ENCODE data around the gene WDR91. TPM values are rescaled to one million over a fixed set of nuclear protein-coding genes. Genes with fewer than 3 reads are reported as not detected.

WDR91 gene
- total RNA-seq, 1 experiment from 2014 or later = 10.1 TPM

DNA sequence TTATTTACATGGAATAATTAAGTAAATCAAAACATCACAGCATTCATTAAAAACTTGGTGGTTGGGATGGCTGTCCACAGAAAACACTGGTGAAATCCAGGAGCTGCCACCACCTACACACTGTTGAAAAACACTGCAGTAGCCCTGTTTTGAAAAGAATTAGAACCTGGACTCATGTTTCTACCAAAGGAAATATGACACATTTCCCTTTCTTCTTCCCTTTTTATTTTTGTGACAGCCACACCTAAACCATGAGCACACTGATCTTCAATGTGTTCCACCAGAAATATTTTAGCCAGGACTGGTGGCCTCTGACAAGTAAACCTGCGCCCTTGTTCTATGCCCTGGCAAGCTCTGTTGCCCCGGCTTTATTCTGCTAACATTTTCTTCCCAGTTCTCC is 60.2 kb downstream of the WDR91 start:
- H3K27ac ChIP-seq (ENCODE audit: low read depth, low read length) = no peak overlapping the region
- no peaks in the 10 kb centered on the region for H3K9me2 ChIP-seq (ENCODE audit: insufficient read depth)
- no peaks in the 10 kb centered on the region; a peak in 1 of 4 replicates for H3K4me1 ChIP-seq (ENCODE audit: control insufficient read depth in 1 of 2, insufficient read depth in 2 of 2, low read length in 2 of 2)
- intact Hi-C loops (cut with micrococcal nuclease) = no loop called here
- RAD21 ChIA-PET (ENCODE audit: low non-redundant PET in 1 of 2, low total read pairs in 2 of 2, uncharacterized antibody in 2 of 2, unreplicated experiment in 2 of 2) = no interaction called here
- no peaks in the 10 kb centered on the region for H3K36me3 ChIP-seq (ENCODE audit: control insufficient read depth in 1 of 2, insufficient read depth in 2 of 2, low read length in 2 of 2)
- TF ChIP-seq, protein P1, sequence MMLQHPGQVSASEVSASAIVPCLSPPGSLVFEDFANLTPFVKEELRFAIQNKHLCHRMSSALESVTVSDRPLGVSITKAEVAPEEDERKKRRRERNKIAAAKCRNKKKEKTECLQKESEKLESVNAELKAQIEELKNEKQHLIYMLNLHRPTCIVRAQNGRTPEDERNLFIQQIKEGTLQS (IDR thresholded peaks at IDR 0.05) = no peak
- TF ChIP-seq FOSL1 (IDR thresholded peaks at IDR 0.05; ENCODE audit: low read depth) (no peak), EZH2phosphoT487 (IDR thresholded peaks at IDR 0.05; ENCODE audit: borderline replicate concordance) (no peak), SIN3A (IDR thresholded peaks at IDR 0.05; ENCODE audit: low read depth) (no peak), CEBPB (IDR thresholded peaks at IDR 0.05; ENCODE audit: low read depth) (no peak), CBX3 (IDR thresholded peaks at IDR 0.05; ENCODE audit: low read depth) (no peak), YY1 (IDR thresholded peaks at IDR 0.05; ENCODE audit: extremely low read depth, insufficient replicate concordance, low read depth, low read length) (no peak)
- TF ChIP-seq, protein P2, sequence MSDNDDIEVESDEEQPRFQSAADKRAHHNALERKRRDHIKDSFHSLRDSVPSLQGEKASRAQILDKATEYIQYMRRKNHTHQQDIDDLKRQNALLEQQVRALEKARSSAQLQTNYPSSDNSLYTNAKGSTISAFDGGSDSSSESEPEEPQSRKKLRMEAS (IDR thresholded peaks at IDR 0.05) = no peak
- TF ChIP-seq, protein P3, sequence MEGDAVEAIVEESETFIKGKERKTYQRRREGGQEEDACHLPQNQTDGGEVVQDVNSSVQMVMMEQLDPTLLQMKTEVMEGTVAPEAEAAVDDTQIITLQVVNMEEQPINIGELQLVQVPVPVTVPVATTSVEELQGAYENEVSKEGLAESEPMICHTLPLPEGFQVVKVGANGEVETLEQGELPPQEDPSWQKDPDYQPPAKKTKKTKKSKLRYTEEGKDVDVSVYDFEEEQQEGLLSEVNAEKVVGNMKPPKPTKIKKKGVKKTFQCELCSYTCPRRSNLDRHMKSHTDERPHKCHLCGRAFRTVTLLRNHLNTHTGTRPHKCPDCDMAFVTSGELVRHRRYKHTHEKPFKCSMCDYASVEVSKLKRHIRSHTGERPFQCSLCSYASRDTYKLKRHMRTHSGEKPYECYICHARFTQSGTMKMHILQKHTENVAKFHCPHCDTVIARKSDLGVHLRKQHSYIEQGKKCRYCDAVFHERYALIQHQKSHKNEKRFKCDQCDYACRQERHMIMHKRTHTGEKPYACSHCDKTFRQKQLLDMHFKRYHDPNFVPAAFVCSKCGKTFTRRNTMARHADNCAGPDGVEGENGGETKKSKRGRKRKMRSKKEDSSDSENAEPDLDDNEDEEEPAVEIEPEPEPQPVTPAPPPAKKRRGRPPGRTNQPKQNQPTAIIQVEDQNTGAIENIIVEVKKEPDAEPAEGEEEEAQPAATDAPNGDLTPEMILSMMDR (IDR thresholded peaks at IDR 0.05 in 2 of 3, conservative IDR thresholded peaks at IDR 0.05 in 1 of 3; ENCODE audit: borderline replicate concordance in 1 of 3, insufficient read depth in 1 of 3, low read depth in 2 of 3, low read length in 2 of 3) = no peak
- DNase-seq (ENCODE audit: low read depth, low spot score) (no peak), ATAC-seq (no peak)
- peaks cover 0 to 5% of the 10 kb centered on the region in 2 experiments; a peak in 3 of 4 replicates for H3K9me3 ChIP-seq (ENCODE audit: control insufficient read depth in 1 of 2, insufficient read depth in 1 of 2, low read depth in 1 of 2, low read length in 2 of 2)
- no peak overlapping the region for H3K4me3 ChIP-seq (replicated peaks in 1 of 2; ENCODE audit: low read depth in 1 of 2, low read length in 2 of 2)
- no peak overlapping the region for H3K4me2 ChIP-seq (ENCODE audit: low read length)
- no peak overlapping the region for H3K9ac ChIP-seq (ENCODE audit: low read length)
- BruUV-seq (replicated peaks) = no TSS peak
- no peaks in the 10 kb centered on the region for H4K20me1 ChIP-seq (ENCODE audit: insufficient read depth)
- no peaks in the 10 kb centered on the region for H3K79me2 ChIP-seq (ENCODE audit: insufficient read depth, low read length)
- CTCF ChIA-PET = interaction anchor here (0.6 kb wide), 1 partner anchor 18 kb away, joined by 3 read pairs; no protein-coding TSS in a partner anchor
- no peaks in the 10 kb centered on the region for H3K27me3 ChIP-seq (ENCODE audit: insufficient read depth, low read length)
- no peak overlapping the region for H2AFZ ChIP-seq (ENCODE audit: low read depth, low read length, poor library complexity, severe bottlenecking)
- POLR2A ChIA-PET = no interaction called here
